Esophagus mucosa (tissue), 1 donor: ENCODE measurements around the gene ZMYM2. TPM values are rescaled to one million over a fixed set of nuclear protein-coding genes. Genes with fewer than 3 reads are reported as not detected.

Source experiments
- ATAC-seq: fragments of 200-7000 bp; cut with Tn5 transposase; one replicate; pipeline ENCODE4 v1.9.1; 2020
- total RNA-seq: library from RNA; stranded (reverse); gene quantifications from one replicate; pipeline ENCODE4 v1.2.4, GENCODE V29; 2023
- donor health status: DM: yes; HTN: yes; CAD: no.

ZMYM2 gene
- total RNA-seq, 1 donor from 2014 or later = 50.6 TPM

GRCh38 chr13:20109037-20109436, 150.5 kb downstream of the ZMYM2 start:
- no peak for ATAC-seq

GRCh38 chr13:20114066-20114610, 155.6 kb downstream of the ZMYM2 start:
- ATAC-seq = no peak

- ATAC-seq = no peak
Measured at GRCh38 chr13:20116213-20116612, 157.7 kb downstream of the ZMYM2 start.

- peak; percentile 72 for ATAC-seq
Measured at GRCh38 chr13:20118268-20119140, 160.0 kb downstream of the ZMYM2 start.

- ATAC-seq = no peak
Measured at GRCh38 chr13:20119960-20120359, 161.4 kb downstream of the ZMYM2 start.

- no peak for ATAC-seq
Measured at GRCh38 chr13:20121159-20121525, 162.6 kb downstream of the ZMYM2 start.

GRCh38 chr13:20124303-20124702, 165.8 kb downstream of the ZMYM2 start:
- ATAC-seq = no peak

- no peak for ATAC-seq
Measured at GRCh38 chr13:20125129-20125782, 166.7 kb downstream of the ZMYM2 start.

GRCh38 chr13:20125783-20126165, 167.2 kb downstream of the ZMYM2 start:
- ATAC-seq = no peak

- ATAC-seq = no peak
Measured at GRCh38 chr13:20126541-20127261, 168.2 kb downstream of the ZMYM2 start.

- peak; percentile 24 for ATAC-seq
Measured at GRCh38 chr13:20127262-20127561, 168.7 kb downstream of the ZMYM2 start.

GRCh38 chr13:20127562-20128458, 169.3 kb downstream of the ZMYM2 start:
- ATAC-seq = peak; percentile 67

- ATAC-seq = peak; percentile 49
Measured at GRCh38 chr13:20128459-20128931, 170.0 kb downstream of the ZMYM2 start.

- ATAC-seq = no peak
Measured at GRCh38 chr13:20129076-20129475, 170.5 kb downstream of the ZMYM2 start.

GRCh38 chr13:20130012-20130411, 171.5 kb downstream of the ZMYM2 start:
- ATAC-seq = no peak

- ATAC-seq = no peak
Measured at GRCh38 chr13:20130652-20131051, 172.1 kb downstream of the ZMYM2 start.

GRCh38 chr13:20131057-20131832, 172.7 kb downstream of the ZMYM2 start:
- no peak for ATAC-seq

GRCh38 chr13:20132052-20132634, 173.6 kb downstream of the ZMYM2 start:
- no peak for ATAC-seq

- no peak for ATAC-seq
Measured at GRCh38 chr13:20134732-20135131, 176.2 kb downstream of the ZMYM2 start.

GRCh38 chr13:20136781-20137703, 178.5 kb downstream of the ZMYM2 start:
- peak; percentile 46 for ATAC-seq
